Esophagus muscularis mucosa (tissue), 4 donors: ENCODE measurements around the gene PIGL. TPM values are rescaled to one million over a fixed set of nuclear protein-coding genes. Genes with fewer than 3 reads are reported as not detected.
"Not testable (repeated sequence)": the region's sequence is repeated elsewhere in the genome, so short reads cannot be mapped to it uniquely, and the experiment has no call there.

Experiments used
- DNase-seq: peaks from one replicate; pipeline ENCODE4 v3.0.0-alpha.2; 2017; ENCODE audit errors: extremely low spot score
- H3K27ac ChIP-seq, 4 donors: fragments of 200-600 bp; sonication (generic); replicated peaks in 1 of 4; 1 replicate in 3 of 4; 2 replicates in 1 of 4; pipeline ENCODE4 v1.5.1; 2016 to 2019; ENCODE audit warnings: mild to moderate bottlenecking in 1 of 4
- H3K27me3 ChIP-seq, 4 donors: fragments of 200-600 bp; sonication (generic); one replicate each; pipeline versions ENCODE4 v1.5.1 to v1.6.0; 2016 to 2019
- H3K36me3 ChIP-seq, 4 donors: fragments of 200-600 bp; sonication (generic); one replicate each; pipeline ENCODE4 v1.5.1; 2016 to 2019
- H3K4me1 ChIP-seq, 4 donors: fragments of 200-600 bp; sonication (generic); one replicate each; pipeline ENCODE4 v1.5.1; 2016 to 2019
- H3K4me3 ChIP-seq, 4 donors: fragments of 200-600 bp; sonication (generic); 1 replicate in 2 of 4; 2 replicates in 2 of 4; pipeline ENCODE4 v1.5.1; 2016 to 2019; ENCODE audit warnings: mild to moderate bottlenecking in 4 of 4, moderate library complexity in 1 of 4
- H3K9me3 ChIP-seq, 4 donors: fragments of 200-600 bp; sonication (generic); 1 replicate in 3 of 4; 2 replicates in 1 of 4; pipeline ENCODE4 v1.5.1; 2016 to 2019
- CTCF ChIP-seq, 3 experiments: fragments of 200-600 bp in 2 of 3; fragments of 450-650 bp in 1 of 3; sonication (generic) in 2 of 3; IDR thresholded peaks; one replicate each; pipeline ENCODE4 v1.5.1; 2017 to 2019; ENCODE audit warnings: antibody characterized with exemption in 3 of 3, mild to moderate bottlenecking in 2 of 3, moderate library complexity in 1 of 3
- EP300 ChIP-seq: sonication (generic); formaldehyde crosslinking; IDR thresholded peaks from one replicate; pipeline ENCODE4 v1.6.1; 2017; ENCODE audit warnings: antibody characterized with exemption
- POLR2A ChIP-seq: fragments of 450-650 bp; IDR thresholded peaks from one replicate; pipeline ENCODE4 v1.6.1; 2017; ENCODE audit warnings: antibody characterized with exemption, moderate library complexity, mild to moderate bottlenecking, low read depth
- POLR2AphosphoS5 ChIP-seq, 2 donors: sonication (generic); formaldehyde crosslinking; IDR thresholded peaks; one replicate each; pipeline ENCODE4 v1.6.1; 2017; ENCODE audit warnings: antibody characterized with exemption in 2 of 2
- WGBS: methylation state at CpG from one replicate; pipeline ENCODE4 v1.1.5; 2018; 5-methylcytosine and 5-hydroxymethylcytosine counted together
- intact Hi-C: fragments of 100-400 bp; cut with DNase I; formaldehyde crosslinking; loops from one replicate; pipeline ENCODE4 v1.15.1; 2023
- total RNA-seq, 4 donors: library from RNA; depleted of rRNA; stranded (reverse); fragments of >200 nt; gene quantifications; one replicate each; pipeline versions ENCODE4 v1.1.0 to v1.2.1, GENCODE V29; 2016

Gene PIGL
- total RNA-seq, 4 donors from 2014 or later, result 10.0 to 21.7 (median 16.5) TPM

DNA sequence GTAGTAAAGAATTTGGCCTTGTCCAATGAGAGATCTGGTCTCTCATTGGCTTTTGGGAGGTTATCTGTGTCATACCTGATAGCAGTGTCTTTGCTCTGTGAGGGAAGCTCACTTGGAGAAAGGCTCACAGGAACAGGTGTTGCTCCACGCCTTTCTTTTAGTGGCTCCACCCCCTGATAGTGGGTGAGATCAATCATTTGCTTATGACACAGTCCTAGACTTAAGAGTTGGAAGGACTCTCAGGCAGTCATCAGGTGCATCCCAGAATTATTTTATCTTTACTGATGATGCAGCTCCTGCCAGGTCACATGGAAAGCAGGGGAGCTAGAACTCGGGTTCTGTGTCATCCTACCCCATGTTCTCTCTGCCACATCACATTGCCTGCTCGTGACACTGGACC lies 76.9 kb downstream of the PIGL start:
- no peak for DNase-seq
- no peaks in the 10 kb centered on the region for H3K27me3 ChIP-seq
- H3K4me3 ChIP-seq, result no peak overlapping the region
- peaks cover 0 to 2% (median 0%) of the 10 kb centered on the region in 4 donors for H3K4me1 ChIP-seq
- no peak for TF ChIP-seq CTCF (IDR thresholded peaks at IDR 0.05)
- no peak for TF ChIP-seq POLR2AphosphoS5 (IDR thresholded peaks at IDR 0.05)
- TF ChIP-seq POLR2A, result no peak
- WGBS, result 90% methylated on average over 3 of the region's 3 CpGs
- no peaks in the 10 kb centered on the region for H3K9me3 ChIP-seq
- no peak overlapping the region for H3K27ac ChIP-seq
- no peaks in the 10 kb centered on the region for H3K36me3 ChIP-seq
- intact Hi-C loops, result no loop called here

DNA sequence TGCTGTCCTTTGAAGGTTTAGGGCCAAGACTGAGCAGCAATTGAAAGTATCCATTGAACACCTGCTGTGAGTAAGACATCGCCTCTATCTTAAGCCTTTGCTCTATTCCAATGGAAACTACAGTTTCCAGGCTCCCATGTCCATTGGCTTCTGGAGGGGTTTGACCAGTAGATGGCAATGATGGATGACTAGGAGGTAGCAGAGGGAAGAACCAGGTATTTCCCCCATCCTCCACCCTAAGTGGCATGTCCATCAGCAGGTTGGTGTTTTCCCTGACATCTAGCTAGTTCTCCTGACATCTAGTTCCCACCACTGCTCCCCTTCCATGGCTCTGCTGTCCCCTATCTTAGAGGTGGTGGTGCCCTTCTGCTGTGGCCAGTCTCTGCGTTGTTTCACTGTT lies 77.5 kb downstream of the PIGL start:
- TF ChIP-seq POLR2A, result no peak
- no peak for TF ChIP-seq POLR2AphosphoS5 (IDR thresholded peaks at IDR 0.05)
- H3K36me3 ChIP-seq, result peaks cover 0 to under 1% (median 0%) of the 10 kb centered on the region in 4 donors
- DNase-seq, result no peak
- WGBS, result 97% methylated on average over 2 of the region's 2 CpGs
- no peaks in the 10 kb centered on the region for H3K9me3 ChIP-seq
- H3K4me1 ChIP-seq, result no peaks in the 10 kb centered on the region
- no peak overlapping the region for H3K27ac ChIP-seq
- intact Hi-C loops, result no loop called here
- no peaks in the 10 kb centered on the region for H3K27me3 ChIP-seq
- no peak overlapping the region for H3K4me3 ChIP-seq

- DNase-seq, H3K27me3 ChIP-seq, H3K27ac ChIP-seq, H3K4me1 ChIP-seq, intact Hi-C loops, H3K9me3 ChIP-seq, H3K4me3 ChIP-seq: not testable (repeated sequence)
- H3K36me3 ChIP-seq, result peaks cover 0 to 14% (median 5%) of the 10 kb centered on the region in 4 donors
- 98% methylated on average over 3 of the region's 3 CpGs for WGBS
Measured at GRCh38 chr17:16296072-16296471, 79.1 kb downstream of the PIGL start.

DNA sequence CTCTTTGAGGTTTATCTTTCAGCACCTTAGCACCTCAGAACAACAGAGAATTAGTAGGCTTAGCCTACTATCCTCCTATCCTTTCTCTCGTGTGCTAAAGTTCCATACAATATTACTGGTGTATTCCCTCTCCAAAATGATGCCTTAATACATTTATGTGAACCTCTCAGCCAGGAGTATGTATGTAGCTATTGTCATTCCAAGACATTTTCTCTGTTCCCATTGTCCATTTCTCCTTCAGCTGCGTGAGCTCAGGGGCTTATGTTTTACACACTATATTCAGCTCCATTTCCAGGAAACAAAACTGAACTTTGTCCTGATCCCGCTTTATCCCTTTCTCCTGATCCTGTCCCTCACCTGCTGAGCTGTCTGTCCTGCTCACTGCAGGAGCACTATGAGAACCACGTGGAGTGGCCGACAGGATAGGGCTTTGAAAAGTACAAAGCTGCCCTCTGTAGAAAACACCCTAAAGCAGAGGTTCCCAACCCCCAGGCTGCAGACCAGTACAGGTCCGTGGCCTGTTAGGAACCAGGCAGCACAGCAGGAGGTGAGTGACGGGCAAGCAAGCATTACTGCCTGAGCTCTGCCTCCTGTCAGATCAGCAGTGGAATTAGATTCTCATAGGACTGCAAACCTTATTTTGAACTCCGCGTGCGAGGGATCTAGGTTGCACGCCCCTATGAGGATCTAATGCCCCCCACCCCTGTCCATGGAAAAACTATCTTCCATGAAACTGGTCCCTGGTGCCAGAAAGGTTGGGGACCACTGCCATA lies 80.5 kb downstream of the PIGL start:
- peaks cover 0 to 26% (median 18%) of the 10 kb centered on the region in 4 donors for H3K36me3 ChIP-seq
- WGBS, result 82% methylated on average over 7 of the region's 11 CpGs
- no peaks in the 10 kb centered on the region for H3K27me3 ChIP-seq
- no peaks in the 10 kb centered on the region for H3K4me1 ChIP-seq
- H3K9me3 ChIP-seq, result no peaks in the 10 kb centered on the region
- TF ChIP-seq CTCF (IDR thresholded peaks at IDR 0.05) (no peak), POLR2A (no peak), POLR2AphosphoS5 (IDR thresholded peaks at IDR 0.05) (no peak), EP300 (no peak)
- no peak for DNase-seq
- intact Hi-C loops, result no loop called here
- H3K27ac ChIP-seq, result no peak overlapping the region
- H3K4me3 ChIP-seq, result no peak overlapping the region

- TF ChIP-seq POLR2AphosphoS5 (IDR thresholded peaks at IDR 0.05) (no peak), EP300 (no peak)
- peaks cover 0 to 27% (median 24%) of the 10 kb centered on the region in 4 donors for H3K36me3 ChIP-seq
- H3K4me1 ChIP-seq, result no peaks in the 10 kb centered on the region
- H3K27ac ChIP-seq, result no peak overlapping the region
- H3K9me3 ChIP-seq, result no peaks in the 10 kb centered on the region
- no peaks in the 10 kb centered on the region for H3K27me3 ChIP-seq
- WGBS, result 100% methylated on average over 1 of the region's 1 CpG
- DNase-seq, result no peak
- intact Hi-C loops, result no loop called here
- no peak overlapping the region for H3K4me3 ChIP-seq
Measured at GRCh38 chr17:16298140-16298662, 81.2 kb downstream of the PIGL start.

GRCh38 chr17:16300554-16300953 lies 83.5 kb downstream of the PIGL start:
- Histone ChIP-seq H3K27me3 (no peaks in the 10 kb centered on the region), H3K27ac (no peak overlapping the region), H3K4me1 (no peaks in the 10 kb centered on the region), H3K4me3 (no peak overlapping the region), H3K36me3 (peaks cover 0 to 42% (median 27%) of the 10 kb centered on the region in 4 donors), H3K9me3 (no peaks in the 10 kb centered on the region)
- no peak for DNase-seq
- WGBS, result 97% methylated on average over 3 of the region's 3 CpGs
- intact Hi-C loops, result no loop called here
- no peak for TF ChIP-seq POLR2AphosphoS5 (IDR thresholded peaks at IDR 0.05)
- no peak for TF ChIP-seq CTCF (IDR thresholded peaks at IDR 0.05)
- no peak for TF ChIP-seq POLR2A
- no peak for TF ChIP-seq EP300
